DMS79 (cell line): ENCODE data around the gene KDM5C.

ENCODE experiments used
- DNase-seq: peaks from one replicate; lab custom pipeline; 2025; lab: John Stamatoyannopoulos, UW

Gene KDM5C

DNA sequence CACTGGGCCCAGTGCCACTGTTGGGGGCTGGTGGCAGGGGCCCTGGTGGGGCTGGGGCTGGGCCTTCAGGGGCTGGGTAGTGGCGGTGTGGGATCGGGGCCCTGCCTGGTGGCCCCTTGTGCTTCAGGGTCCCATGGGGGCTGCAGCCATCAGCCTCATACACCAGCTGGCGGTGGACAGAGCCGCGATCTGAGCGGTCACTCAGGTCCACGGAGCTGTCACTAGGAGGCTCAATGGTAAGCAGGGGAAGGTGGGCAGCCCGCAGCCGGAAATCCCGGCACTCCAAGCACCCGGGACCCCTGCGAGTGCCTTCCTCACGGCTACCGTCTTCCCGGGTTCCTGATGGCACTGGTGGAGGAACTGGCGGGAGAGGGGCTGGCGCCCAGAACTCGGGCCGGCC lies 25.5 kb upstream of the KDM5C start:
- DNase-seq = no peak

DNA sequence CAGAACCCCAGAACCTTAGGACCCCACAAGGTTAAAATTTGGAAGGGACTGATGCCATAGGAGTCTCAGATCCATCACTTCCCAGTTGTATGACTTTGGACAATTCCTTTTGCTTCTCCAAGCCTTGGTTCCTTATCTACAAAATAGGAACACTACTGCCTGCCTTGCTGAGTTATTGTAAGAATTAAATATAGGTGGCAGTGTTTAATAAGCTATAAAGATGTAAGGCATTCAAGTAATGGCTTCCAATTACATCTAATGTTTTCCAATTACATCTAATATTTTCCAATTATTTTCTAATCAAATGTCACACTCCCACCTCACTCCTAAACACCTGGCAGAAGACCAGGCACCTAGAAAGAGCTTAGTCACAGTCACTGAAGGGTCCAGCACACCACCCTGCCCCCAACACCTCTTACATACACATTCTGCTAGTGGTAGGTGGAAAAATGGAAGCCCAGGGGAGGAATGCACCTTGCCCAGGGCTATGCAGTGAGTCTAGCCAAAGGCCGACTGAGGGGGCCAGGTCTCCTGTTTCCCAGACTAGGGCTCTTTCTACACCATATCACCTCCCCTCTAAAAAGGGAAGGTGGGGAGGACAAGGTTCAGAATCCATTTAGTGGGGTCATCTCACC lies 24.5 kb upstream of the KDM5C start:
- no peak for DNase-seq

DNA sequence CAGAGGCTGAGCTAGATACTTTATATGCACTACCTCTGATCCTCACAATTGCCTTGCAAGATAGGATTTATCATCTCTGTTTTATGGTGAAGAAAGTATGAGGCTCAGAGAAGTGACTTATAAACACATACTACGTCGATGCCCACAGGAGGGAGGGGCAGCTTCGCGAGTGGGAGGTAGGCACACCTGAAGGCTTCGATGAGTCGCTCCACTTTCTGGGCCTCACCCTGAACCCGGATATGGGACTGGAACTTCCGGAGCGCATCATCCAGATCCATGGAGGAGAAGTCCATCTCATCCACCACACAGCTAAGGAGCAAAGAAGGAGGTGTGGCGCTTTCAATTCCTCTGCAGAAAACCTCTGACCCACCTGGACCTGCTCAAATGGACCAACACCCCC lies 22.9 kb upstream of the KDM5C start:
- no peak for DNase-seq

DNA sequence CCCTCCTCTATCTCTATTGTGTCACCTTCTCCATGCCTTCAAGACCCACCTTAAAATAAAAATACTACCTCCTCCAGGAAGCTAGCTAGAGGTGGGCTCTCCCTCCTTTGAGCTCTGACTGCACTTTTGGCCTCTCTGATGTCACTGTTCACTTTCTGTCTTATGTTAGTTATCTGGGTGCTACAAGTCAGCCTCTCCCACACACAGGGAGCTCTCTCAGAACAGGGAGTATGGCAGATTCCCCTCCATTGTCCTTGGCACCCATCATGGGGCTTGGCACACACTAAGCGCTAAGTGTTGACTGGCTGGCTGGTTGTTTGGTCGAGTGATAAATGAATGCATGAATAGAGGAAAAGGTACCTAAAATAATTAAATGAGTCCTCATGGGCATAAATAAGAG lies 21.2 kb upstream of the KDM5C start:
- no peak for DNase-seq

DNA sequence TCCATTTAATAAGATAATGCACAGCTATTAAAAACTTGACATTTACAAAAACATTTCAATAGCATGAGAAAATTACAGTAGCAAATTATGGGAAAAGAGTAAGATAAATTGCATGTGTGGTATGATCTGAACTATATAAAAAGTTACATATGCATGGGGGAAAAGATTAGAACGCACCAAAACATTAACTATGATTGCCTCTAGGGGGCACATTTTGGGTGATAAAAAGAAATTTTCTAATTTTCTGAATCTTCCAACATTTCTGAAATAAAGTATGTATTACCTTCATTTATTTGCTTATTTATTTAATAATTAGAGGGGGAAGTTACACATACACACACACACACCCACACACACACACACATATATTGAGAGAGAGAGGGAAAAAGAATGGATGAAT lies 19.6 kb upstream of the KDM5C start:
- DNase-seq = no peak

DNA sequence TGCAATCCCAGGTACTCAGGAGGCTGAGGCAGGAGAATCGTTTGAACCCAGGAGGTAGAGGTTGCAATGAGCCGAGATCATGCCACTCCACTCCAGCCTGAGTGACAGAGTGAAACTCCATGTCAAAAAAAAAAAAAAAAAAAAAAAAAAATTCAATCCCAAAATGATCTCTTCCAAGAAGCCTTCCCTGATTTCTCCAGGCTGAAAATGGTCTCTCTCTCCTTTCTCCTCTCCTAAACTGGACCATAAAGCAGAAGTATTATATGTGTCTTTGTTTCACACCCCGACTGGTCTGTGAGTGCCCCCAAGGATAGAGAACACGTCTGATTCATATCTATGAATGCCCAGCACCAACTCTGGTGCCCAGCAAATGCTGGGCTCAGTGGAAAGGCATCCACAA lies 17.3 kb upstream of the KDM5C start:
- DNase-seq = no peak

DNA sequence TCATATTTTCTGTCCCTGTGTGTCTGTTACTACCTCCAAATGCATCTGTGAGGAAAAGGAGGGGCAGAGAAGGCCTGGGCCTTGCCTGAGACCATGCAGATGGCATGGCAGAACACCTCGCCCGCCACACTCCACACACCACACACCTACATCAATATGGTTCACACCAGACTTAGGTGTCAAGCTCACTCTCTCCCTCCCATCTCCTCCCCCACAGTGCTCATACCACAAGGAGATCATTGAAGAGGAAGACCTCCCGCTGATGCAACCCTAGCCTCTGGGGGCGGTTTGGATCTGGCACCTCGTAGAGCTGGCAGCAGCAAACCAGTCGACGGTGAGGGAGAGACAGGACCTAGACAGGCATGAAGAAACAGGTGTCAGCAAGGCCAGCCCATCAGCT lies 16.6 kb upstream of the KDM5C start:
- no peak for DNase-seq

DNA sequence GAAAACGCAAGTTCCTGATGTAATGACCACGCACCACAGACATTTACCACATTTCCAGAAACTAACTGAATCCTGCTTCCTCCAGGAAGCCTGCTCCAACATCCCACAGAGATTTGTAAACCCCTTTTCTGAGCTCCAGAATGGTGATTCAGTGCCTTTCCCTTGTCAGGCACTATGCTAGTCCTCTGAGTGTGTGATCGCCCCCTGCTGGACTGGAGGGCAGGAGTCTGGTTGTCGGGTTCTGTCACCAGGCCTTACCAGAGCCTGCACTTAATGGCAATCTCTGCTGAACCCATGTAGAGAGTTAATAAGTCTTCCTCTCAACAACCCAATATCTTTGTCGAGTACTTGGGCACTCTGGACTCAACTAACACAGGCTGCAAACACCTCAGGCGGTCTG lies 14.5 kb upstream of the KDM5C start:
- DNase-seq = no peak

DNA sequence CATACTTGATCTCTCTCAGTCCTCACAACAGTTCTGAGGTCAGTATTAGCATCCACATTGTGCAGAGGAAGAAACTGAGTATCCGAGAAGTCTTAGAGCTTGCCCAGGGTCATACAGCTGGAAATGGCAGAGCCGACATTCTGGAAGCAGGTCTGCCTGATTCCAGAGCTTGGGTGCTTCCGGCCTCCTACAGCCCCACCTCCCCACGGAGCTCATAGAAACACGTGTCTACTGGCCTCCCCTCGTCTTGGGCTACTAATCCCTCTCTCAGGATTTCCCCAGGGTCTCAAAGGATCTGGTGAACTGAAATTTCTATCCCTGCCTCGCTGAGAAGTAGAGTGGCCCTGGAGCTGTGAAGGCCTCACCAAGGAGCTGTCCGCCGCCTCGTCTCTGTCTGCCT lies 12.0 kb upstream of the KDM5C start:
- no peak for DNase-seq

DNA sequence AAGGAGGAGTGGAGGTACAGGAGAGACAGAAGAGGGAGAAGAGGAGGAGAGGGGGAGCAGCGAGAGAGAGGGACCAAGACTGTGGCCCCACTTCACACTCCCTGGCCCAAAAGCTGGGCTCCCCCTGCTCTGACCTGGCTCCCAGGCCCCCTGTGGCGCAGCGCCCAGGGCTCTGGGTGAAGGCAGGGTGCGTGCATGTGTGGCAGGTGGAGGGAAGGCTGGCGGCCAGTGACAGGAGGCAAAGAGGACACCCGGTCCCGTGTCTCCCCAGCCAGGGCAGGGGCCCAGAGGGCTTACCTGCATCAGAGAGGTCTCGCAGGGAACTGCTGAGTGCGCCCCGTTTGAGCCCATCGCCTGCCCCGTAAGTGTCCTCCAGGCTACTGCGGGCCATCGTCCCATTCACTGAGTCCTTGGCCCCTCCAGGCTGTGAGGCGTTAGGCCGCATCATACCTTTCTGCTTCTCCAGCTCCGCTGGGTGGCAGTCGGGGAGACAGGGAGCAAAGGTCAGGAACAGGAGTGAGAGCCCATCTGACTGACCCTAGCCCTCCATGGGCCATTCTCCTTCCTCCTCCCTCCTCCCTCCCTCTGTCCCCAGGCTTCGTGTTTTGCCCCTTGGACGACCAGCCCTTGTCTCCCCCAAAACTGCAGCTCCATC lies 11.1 kb upstream of the KDM5C start:
- no peak for DNase-seq

DNA sequence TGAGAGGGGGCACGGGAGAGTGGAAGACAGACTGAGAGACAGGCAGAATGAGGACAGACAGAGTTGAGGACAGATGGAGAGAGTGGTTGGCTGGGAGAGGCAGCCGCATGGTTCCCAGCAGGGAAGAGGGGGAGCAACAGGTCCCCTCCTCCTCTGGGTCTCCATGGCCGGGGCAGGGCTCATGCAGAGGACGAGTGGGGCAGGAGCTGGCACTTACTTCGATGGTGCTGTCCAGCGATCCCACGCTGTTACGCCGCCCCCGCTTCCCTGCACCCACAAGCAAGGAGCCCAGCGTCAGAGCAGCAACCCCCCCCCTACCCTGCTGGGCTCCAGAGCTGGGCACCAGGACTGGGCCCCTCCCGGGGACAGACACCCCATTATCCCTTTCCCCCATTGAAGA lies 10.6 kb upstream of the KDM5C start:
- DNase-seq = no peak

DNA sequence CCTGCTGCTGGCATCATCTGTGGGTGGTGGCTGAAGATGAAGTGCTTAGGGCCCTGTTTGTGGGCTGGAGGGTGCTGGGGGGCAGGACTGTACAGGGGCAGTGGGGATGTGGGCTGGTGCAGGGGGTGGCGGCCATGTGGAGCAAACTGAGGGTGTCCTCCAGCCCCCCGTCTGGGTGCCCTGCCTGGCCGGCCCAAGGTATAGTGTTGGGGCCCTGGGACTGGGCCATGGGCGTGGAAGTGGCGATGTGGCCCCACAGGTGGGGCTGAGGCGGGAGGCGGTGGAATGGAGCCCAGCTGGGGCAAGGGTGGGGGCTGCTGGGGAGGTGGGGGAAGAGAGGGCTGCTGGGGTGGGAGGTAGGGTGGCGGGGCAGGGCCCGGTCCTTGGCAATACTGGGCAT lies 9.5 kb upstream of the KDM5C start:
- DNase-seq = no peak

DNA sequence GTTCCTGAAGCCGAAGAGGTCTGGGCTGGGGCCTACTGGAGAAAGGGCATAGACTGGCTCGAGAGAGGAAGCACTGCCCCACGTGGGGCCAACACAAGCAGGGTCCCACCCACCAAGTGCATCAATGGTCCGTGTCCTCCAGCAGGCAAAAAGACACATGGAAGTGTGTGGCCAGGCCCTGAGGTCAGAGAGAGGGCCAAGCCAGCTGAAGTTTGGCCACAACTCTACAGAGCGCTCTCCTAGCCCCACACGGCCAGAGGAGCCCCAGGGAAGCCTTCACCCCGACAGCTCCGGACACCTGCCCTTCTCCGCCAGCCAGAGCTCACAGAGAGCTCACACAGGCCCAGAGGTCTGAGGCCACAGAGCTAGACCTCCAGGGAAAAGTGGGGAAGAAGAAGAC lies 8.5 kb upstream of the KDM5C start:
- no peak for DNase-seq

DNA sequence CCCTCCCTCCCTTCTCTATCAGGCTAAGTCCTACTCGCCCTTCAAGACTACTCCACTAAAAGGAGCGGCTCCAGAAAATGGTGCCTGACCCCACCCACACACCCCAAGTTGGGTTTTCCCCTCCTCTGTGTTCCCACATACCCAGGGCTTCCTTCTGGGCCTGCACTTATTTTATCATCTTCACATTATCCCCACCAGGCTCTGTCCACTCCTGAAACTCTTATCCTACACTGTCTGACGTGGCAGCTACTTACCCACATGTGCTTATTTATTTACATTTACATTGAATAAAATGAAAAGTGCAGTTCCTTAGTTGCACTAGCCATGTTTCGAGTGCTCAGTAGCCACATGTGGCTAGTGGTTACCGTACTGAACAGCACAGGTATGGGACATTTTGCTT lies 5.1 kb upstream of the KDM5C start:
- DNase-seq = no peak

DNA sequence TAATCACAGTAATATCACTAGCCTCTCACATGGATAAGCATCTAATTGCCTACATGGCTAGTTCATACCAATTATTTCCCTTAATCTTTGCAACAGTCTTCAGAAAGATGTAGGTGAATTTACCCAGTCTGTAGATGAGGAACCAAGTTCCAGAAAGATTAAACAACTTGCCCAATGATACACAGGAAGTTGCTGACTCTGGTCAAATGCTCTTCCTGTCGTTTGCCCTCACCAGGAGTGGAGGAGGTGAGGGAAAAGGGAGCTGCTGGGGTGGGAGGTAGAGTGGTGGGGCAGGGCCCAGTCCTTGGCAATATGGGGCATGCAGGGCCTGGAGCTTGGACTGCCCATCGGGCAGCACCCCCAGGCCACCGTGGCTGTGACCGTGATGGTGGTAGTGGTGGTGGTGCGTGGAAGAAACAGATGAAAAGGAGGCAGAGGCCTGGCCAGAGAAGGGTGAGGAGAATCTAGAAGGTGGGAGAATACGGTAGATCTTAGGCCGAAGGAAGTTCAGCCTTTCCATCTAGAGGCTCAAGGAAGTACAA lies 2.3 kb upstream of the KDM5C start:
- DNase-seq = no peak

DNA sequence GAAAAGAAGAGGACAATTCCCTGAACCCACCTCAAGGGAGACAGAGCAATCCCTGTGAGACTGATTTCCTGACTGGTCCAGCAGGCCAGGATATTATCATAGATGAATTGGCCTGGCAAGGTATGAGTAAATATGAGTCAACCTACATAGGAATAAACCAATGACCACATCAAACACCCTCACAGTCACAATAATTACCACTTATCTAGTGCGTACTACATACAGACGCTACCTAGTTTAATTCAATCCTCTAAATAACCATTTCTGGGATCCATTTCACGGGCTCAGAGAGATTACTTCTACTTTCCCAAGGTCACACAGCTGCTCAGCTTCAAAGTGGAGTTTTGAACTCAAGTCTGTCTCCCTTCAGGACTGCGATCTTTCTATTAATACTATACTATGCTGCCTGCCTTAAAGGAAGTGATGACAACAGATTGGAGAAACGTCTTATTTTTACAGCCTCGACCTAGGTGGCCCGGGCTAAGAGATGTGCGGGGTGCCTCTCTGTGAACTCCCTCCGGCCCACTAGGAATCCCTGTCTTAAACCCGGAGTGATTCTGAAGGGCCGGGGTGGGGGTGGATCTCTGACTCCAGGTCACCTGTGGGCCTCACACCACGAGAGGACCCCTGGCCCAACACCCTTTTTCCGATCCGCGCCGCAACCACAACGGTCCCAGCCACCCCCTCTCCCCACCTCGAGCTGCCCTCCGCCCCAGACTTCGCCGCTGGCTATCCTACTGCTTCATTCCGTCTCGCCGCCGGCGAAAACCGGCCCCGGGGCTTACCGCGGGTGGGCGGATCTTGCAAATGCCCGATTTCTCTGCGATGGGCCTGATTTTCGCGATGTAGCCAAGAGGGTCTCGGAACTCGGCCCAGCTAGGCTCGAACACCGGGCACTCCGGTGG lies 800 bp downstream of the KDM5C start:
- DNase-seq = no peak

DNA sequence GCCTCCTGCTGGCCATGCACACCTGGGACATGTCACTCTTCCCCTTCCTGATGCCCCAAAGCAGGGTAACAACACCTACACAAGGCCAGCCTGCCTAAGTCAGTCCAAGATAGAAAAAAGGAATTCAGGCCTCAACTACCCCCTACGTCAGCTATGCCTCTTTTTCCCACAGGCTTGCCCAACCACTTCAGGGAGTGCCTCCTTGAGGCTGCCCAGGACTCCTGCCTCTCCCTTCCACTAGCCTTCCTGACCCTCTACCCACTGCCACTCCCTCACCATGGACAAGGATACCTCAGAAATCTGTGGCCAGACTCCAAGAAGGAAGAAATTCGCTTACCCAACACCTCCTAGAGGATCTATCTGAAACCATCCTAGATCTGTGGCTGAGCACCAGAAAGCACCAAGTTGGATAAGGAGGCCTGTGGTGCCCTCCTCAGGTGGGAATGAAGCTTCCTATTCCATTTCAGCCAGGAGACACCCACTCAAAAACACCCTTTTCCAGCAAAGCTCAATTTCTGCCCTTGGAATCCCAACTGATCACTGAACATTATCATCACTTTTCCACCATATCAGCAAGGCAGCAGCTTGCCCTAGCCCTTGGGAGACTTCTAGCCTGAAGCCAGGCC lies 1.8 kb downstream of the KDM5C start:
- DNase-seq = no peak

DNA sequence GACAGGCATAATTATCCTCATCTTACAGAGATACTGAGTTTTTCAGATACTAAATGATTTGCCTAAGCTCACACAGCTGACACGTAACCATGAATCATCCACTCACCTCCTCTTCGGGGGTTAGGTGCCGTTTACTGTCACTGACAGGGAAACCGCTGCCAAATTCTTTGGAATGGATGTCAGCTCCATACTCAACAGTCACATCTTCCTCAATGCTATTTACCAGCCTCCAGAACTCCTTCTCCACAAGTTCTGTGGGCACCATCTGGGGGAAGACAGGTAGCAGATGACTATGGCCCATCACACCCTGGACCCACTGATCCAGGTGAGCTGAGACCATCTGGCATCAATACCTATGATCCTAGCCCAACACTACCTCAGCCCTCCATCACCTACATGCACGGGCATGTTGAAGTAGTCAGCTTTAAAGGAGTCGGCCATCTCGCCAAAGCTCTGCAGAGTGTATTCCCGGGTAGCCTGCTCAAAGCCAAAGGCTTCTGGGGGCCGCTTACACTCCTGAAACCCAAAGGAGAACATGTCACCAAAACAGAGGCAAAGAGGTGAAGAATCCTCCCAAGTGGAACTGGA lies 13.5 kb downstream of the KDM5C start:
- no peak for DNase-seq

DNA sequence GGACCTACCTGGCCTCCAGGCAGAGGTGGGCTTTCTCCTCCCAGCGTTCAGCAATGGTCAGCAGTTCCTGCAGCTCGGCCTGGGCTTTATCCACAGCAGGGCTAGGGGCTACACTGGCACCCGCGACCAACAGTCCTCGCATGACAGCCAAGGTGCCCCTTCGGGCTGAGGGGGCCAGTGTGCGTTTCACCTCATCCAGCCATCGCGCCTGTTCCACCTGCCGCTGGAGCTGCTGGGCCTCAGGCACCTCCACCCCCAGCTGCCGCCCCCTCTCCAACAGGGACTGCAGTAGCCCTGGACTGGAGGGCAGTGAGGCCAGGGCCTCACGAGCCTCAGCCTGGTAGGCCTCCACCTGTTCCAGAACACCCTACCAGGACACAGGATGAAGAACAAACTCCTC lies 28.3 kb downstream of the KDM5C start:
- DNase-seq = no peak

DNA sequence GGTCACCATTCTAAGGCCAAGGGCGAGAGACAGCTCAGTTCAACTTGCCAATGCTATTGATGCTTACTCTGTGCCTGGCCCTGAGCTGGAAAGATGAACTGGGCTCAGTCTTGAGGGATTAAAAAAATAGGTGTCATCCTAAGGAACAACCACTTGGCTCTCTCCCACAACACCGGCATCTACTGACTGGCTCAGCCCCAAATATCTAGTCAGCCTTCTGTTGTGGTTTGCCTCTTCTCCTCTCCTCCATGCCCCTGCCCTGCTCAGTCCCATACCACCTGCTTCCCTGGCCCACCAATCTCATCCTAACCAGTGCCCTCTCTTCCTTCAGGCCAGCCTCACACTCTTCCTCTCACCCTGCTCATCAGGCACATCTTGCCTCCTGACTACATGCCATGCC lies 29.6 kb downstream of the KDM5C start:
- no peak for DNase-seq

DNA sequence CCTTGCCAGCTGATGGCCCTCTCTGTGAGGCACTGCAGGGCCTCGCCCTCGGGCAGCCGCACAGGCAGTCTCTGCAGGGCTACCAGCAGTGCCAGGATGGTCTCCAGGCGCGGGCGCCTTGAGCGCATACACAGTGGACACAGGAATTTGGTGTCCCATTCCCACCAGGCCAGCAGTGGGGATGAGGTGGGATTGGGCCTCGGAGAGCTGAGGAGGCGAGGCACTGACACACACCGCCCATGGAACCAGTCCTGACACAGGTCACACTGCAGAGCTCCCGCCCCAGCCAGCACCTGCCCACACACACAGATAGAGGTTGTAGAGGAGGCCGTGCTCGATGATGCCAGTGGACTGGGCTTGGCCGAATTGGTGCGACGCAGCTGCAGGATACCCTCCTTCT lies 30.7 kb downstream of the KDM5C start:
- DNase-seq = no peak

DNA sequence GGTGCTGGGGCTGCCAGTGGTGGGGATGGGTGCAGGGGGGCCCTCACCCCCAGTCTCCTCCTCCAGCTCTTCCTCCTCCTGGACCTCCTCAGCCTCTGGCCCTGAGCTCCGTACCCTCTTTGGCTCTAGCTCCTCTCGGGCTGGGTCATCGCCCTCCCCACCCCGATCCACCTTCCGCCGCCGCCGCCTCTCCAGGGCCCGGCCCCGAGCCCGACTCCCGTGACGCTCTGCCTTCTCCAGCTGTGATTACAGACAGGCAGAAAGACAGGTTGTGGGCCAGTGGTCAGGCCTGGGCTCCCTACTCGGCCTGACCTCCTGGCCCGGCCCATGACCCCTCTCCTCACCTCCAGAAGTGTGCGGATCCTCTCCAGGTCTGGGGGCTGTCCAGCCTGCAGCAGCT lies 31.9 kb downstream of the KDM5C start:
- DNase-seq = no peak
